Activated T-helper 2 cell treated with anti-CD3 and anti-CD28 coated beads, Interferon-gamma antibody, Interleukin-2, Interleukin-4, amounts not matched to agents 10 μg/mL and 5 μg/mL and 100 μg/mL, durations not matched to agents 14 hours and 24 hours and 36 hours (primary cell): Measurements from ENCODE around the gene ARL2BP. TPM values are rescaled to one million over a fixed set of nuclear protein-coding genes. Genes with fewer than 3 reads are reported as not detected.

Experiments used
- DNase-seq: peaks from one replicate; pipeline ENCODE4 v3.0.0; 2021; ENCODE audit warnings: low spot score
- H3K27ac Mint-ChIP-seq: one replicate; pipeline ENCODE4 v1.8.0; 2021; ENCODE audit warnings: mixed read lengths
- H3K27me3 Mint-ChIP-seq: one replicate; pipeline ENCODE4 v1.8.0; 2021; ENCODE audit warnings: low read depth, mixed read lengths
- H3K36me3 Mint-ChIP-seq: one replicate; pipeline ENCODE4 v1.8.0; 2021; ENCODE audit warnings: low read depth, mixed read lengths
- H3K4me1 Mint-ChIP-seq: one replicate; pipeline ENCODE4 v1.8.0; 2021; ENCODE audit warnings: low read depth, mixed read lengths
- H3K4me3 Mint-ChIP-seq: one replicate; pipeline ENCODE4 v1.8.0; 2021; ENCODE audit warnings: low read depth, mild to moderate bottlenecking, moderate library complexity, mixed read lengths
- H3K9me3 Mint-ChIP-seq: one replicate; pipeline ENCODE4 v1.8.0; 2021; ENCODE audit warnings: mixed read lengths
- intact Hi-C: fragments of 100-400 bp; cut with micrococcal nuclease; formaldehyde crosslinking; loops from one replicate; pipeline ENCODE4 v1.15.1; 2023
- total RNA-seq: library from RNA; stranded (reverse); gene quantifications from 2 replicates; pipeline ENCODE4 v1.2.3, GENCODE V29; 2022

ARL2BP gene
- total RNA-seq, 1 donor from 2014 or later, result 31.2 TPM

GRCh38 chr16:57224651-57225335 lies 20.3 kb upstream of the ARL2BP start:
- H3K4me1 Mint-ChIP-seq, result no peaks in the 10 kb centered on the region
- H3K27me3 Mint-ChIP-seq, result no peaks in the 10 kb centered on the region
- intact Hi-C loops, result no loop called here
- peaks cover 78% of the 10 kb centered on the region for H3K36me3 Mint-ChIP-seq
- peaks cover 5% of the 10 kb centered on the region for H3K9me3 Mint-ChIP-seq
- no peak overlapping the region for H3K27ac Mint-ChIP-seq
- no peak for DNase-seq
- H3K4me3 Mint-ChIP-seq, result no peak overlapping the region

- H3K36me3 Mint-ChIP-seq, result peaks cover 76% of the 10 kb centered on the region
- intact Hi-C loops, result no loop called here
- no peaks in the 10 kb centered on the region for H3K4me1 Mint-ChIP-seq
Observed at GRCh38 chr16:57225978-57226377, 19.1 kb upstream of the ARL2BP start.

GRCh38 chr16:57226701-57227621 lies 18.1 kb upstream of the ARL2BP start:
- Mint-ChIP-seq H3K36me3 (peaks cover 77% of the 10 kb centered on the region), H3K4me3 (no peak overlapping the region), H3K4me1 (no peaks in the 10 kb centered on the region), H3K27me3 (no peaks in the 10 kb centered on the region), H3K27ac (no peak overlapping the region), H3K9me3 (no peaks in the 10 kb centered on the region)
- intact Hi-C loops, result no loop called here
- DNase-seq, result no peak

More at GRCh38 chr16:57225978-57226377, 19.1 kb upstream of the ARL2BP start:
- no peaks in the 10 kb centered on the region for H3K9me3 Mint-ChIP-seq
- DNase-seq, result no peak
- H3K27ac Mint-ChIP-seq, result no peak overlapping the region
- no peak overlapping the region for H3K4me3 Mint-ChIP-seq
- H3K27me3 Mint-ChIP-seq, result no peaks in the 10 kb centered on the region

- H3K36me3 Mint-ChIP-seq, result peaks cover 72% of the 10 kb centered on the region
Observed at GRCh38 chr16:57229079-57229478, 16.0 kb upstream of the ARL2BP start.

GRCh38 chr16:57231821-57232350 lies 13.2 kb upstream of the ARL2BP start:
- Mint-ChIP-seq H3K36me3 (peaks cover 70% of the 10 kb centered on the region), H3K27ac (no peak overlapping the region), H3K27me3 (no peaks in the 10 kb centered on the region), H3K9me3 (no peaks in the 10 kb centered on the region), H3K4me3 (no peak overlapping the region), H3K4me1 (peaks cover 9% of the 10 kb centered on the region)
- intact Hi-C loops, result no loop called here
- no peak for DNase-seq

More at GRCh38 chr16:57229079-57229478, 16.0 kb upstream of the ARL2BP start:
- Mint-ChIP-seq H3K4me3 (no peak overlapping the region), H3K4me1 (no peaks in the 10 kb centered on the region), H3K9me3 (no peaks in the 10 kb centered on the region), H3K27ac (no peak overlapping the region), H3K27me3 (no peaks in the 10 kb centered on the region)
- DNase-seq, result no peak
- intact Hi-C loops, result no loop called here

- H3K9me3 Mint-ChIP-seq, result no peaks in the 10 kb centered on the region
- DNase-seq, result no peak
- no peaks in the 10 kb centered on the region for H3K27me3 Mint-ChIP-seq
- H3K4me1 Mint-ChIP-seq, result peaks cover 11% of the 10 kb centered on the region
- peaks cover 65% of the 10 kb centered on the region for H3K36me3 Mint-ChIP-seq
- H3K27ac Mint-ChIP-seq, result no peak overlapping the region
- no peak overlapping the region for H3K4me3 Mint-ChIP-seq
- intact Hi-C loops, result no loop called here
Observed at GRCh38 chr16:57233944-57234706, 10.9 kb upstream of the ARL2BP start.

- intact Hi-C loops, result no loop called here
- H3K4me1 Mint-ChIP-seq, result peaks cover 11% of the 10 kb centered on the region
- H3K36me3 Mint-ChIP-seq, result peaks cover 67% of the 10 kb centered on the region
- H3K27me3 Mint-ChIP-seq, result no peaks in the 10 kb centered on the region
- H3K27ac Mint-ChIP-seq, result no peak overlapping the region
- no peak for DNase-seq
- no peaks in the 10 kb centered on the region for H3K9me3 Mint-ChIP-seq
- no peak overlapping the region for H3K4me3 Mint-ChIP-seq
Observed at GRCh38 chr16:57234707-57235092, 10.4 kb upstream of the ARL2BP start.

- Mint-ChIP-seq H3K27ac (no peak overlapping the region), H3K36me3 (peaks cover 68% of the 10 kb centered on the region), H3K4me3 (no peak overlapping the region), H3K9me3 (no peaks in the 10 kb centered on the region), H3K27me3 (no peaks in the 10 kb centered on the region), H3K4me1 (peaks cover 11% of the 10 kb centered on the region)
- no peak for DNase-seq
- intact Hi-C loops, result no loop called here
Observed at GRCh38 chr16:57235128-57236021, 9.7 kb upstream of the ARL2BP start.

GRCh38 chr16:57236022-57236350 lies 9.1 kb upstream of the ARL2BP start:
- H3K36me3 Mint-ChIP-seq, result peaks cover 68% of the 10 kb centered on the region
- no peaks in the 10 kb centered on the region for H3K9me3 Mint-ChIP-seq
- intact Hi-C loops, result no loop called here
- no peaks in the 10 kb centered on the region for H3K27me3 Mint-ChIP-seq
- no peak for DNase-seq
- H3K4me1 Mint-ChIP-seq, result peaks cover 11% of the 10 kb centered on the region
- no peak overlapping the region for H3K4me3 Mint-ChIP-seq
- H3K27ac Mint-ChIP-seq, result peak overlapping the region; percentile 54

- Mint-ChIP-seq H3K36me3 (peaks cover 49% of the 10 kb centered on the region), H3K27ac (no peak overlapping the region), H3K27me3 (no peaks in the 10 kb centered on the region), H3K4me3 (no peak overlapping the region), H3K4me1 (peaks cover 12% of the 10 kb centered on the region), H3K9me3 (no peaks in the 10 kb centered on the region)
- intact Hi-C loops, result no loop called here
- no peak for DNase-seq
Observed at GRCh38 chr16:57238682-57239081, 6.4 kb upstream of the ARL2BP start.

- intact Hi-C loops, result no loop called here
- DNase-seq, result no peak
- Mint-ChIP-seq H3K36me3 (peaks cover 45% of the 10 kb centered on the region), H3K27ac (no peak overlapping the region), H3K4me3 (no peak overlapping the region), H3K4me1 (peaks cover 12% of the 10 kb centered on the region), H3K9me3 (no peaks in the 10 kb centered on the region), H3K27me3 (no peaks in the 10 kb centered on the region)
Observed at GRCh38 chr16:57239107-57239506, 6.0 kb upstream of the ARL2BP start.

- intact Hi-C loops, result loop anchor here (5.0 kb wide), 1 partner anchor 36 kb away; no protein-coding TSS in a partner anchor
- no peaks in the 10 kb centered on the region for H3K27me3 Mint-ChIP-seq
- no peak overlapping the region for H3K4me3 Mint-ChIP-seq
- DNase-seq, result no peak
- no peaks in the 10 kb centered on the region for H3K9me3 Mint-ChIP-seq
- H3K4me1 Mint-ChIP-seq, result peaks cover 17% of the 10 kb centered on the region
- no peak overlapping the region for H3K27ac Mint-ChIP-seq
- H3K36me3 Mint-ChIP-seq, result peaks cover 38% of the 10 kb centered on the region
Observed at GRCh38 chr16:57240851-57241250, 4.2 kb upstream of the ARL2BP start.
